Posterior vena cava (tissue), 2 donors: Measurements from ENCODE around the gene CENPC. TPM values are rescaled to one million over a fixed set of nuclear protein-coding genes. Genes with fewer than 3 reads are reported as not detected.
A peak's percentile ranks its signal among the peaks of the same experiment; 100 is the strongest.

Source experiments
- DNase-seq: peaks from one replicate; pipeline ENCODE4 v3.0.0-alpha.2; 2020; ENCODE audit warnings: low spot score
- intact Hi-C, 2 donors: fragments of 100-400 bp; cut with DNase I; formaldehyde crosslinking; loops; one replicate each; pipeline versions ENCODE4 v1.14.1 to v1.14.2; 2022 to 2023
- long read RNA-seq, 2 donors: library from polyadenylated mRNA; unstranded; transcript quantifications; one replicate each; pipeline ENCODE4 v2.0.0, GENCODE V29; 2020 to 2021
- total RNA-seq, 2 donors: library from RNA; stranded (reverse); fragmentation: NEBNext Ultra II Directional; extraction: Animal tissue kit (Norgen Biotek cat#: 25700); gene quantifications; one replicate each; pipeline ENCODE4 v1.2.1, GENCODE V29; 2021
- donor health status: DM: yes; HTN: yes; CAD: no.
- donor health status: DM: yes; HTN: yes; CAD: no.

Gene CENPC
- total RNA-seq, result 10 to 100 TPM; 18.3 to 20.1 TPM
- long read RNA-seq, donor 1, full-length matches to known transcripts, result 1 of 3 reads
- long read RNA-seq, donor 1, partial matches to known transcripts, result 1 of 3 reads
- long read RNA-seq, donor 1, other reads (novel, unspliced or antisense), result 1 of 3 reads
- long read RNA-seq, donor 2, partial matches to known transcripts, result 16 of 17 reads
- long read RNA-seq, donor 2, other reads (novel, unspliced or antisense), result 1 of 17 reads

GRCh38 chr4:67545199-67546003 lies at the start of gene CENPC:
TSS of gene CENPC (minus strand) at chr4:67545503. CDS start at chr4:67545355, 148 bp downstream.
- intact Hi-C loops, result no loop called here
- DNase-seq, result peak; percentile 99

DNA sequence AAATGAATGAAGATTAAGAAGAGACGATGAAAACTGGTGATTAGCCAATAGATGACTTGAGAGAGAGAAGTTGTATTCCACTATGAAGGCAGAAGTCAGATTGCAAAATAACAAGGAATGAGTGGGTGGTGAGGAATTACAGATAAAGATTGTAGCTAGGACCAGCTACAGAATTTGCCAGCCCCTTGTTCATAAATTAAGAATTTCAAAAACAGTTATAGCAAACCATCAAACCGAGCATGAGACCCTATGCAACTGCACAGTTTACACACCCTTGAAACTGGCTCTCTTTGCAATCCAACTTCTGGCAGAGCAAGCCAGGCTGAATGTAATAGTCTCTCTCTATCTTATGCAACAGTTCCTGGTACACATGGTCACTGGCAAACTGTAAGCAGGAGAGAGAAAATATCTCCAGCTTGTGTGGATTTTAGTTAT lies 48.5 kb upstream of the CENPC start:
- intact Hi-C loops, result no loop called here
- DNase-seq, result no peak

- no peak for DNase-seq
Measured at GRCh38 chr4:67587156-67587555, 41.9 kb upstream of the CENPC start.

DNA sequence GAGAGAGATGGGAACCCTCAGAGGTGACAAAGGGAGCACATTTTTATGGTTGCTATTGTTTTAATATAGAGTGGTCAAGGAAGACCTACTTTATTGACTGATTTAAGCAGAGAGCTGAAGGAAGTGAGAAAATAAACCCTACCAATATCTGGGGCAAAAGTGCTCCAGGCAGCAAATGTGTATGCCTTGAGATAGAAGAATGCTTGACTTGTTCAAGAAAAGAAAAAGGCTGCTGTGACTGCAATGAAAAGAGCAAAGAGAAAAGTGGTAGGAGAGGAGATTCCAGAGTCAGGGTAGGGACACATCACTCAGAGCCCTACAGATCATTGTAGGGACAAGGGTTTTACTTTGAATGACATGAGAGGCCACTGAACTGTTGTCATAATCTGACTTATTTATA lies 39.2 kb upstream of the CENPC start:
- DNase-seq, result no peak
- intact Hi-C loops, result no loop called here

More at GRCh38 chr4:67587156-67587555, 41.9 kb upstream of the CENPC start:
- intact Hi-C loops, result no loop called here

DNA sequence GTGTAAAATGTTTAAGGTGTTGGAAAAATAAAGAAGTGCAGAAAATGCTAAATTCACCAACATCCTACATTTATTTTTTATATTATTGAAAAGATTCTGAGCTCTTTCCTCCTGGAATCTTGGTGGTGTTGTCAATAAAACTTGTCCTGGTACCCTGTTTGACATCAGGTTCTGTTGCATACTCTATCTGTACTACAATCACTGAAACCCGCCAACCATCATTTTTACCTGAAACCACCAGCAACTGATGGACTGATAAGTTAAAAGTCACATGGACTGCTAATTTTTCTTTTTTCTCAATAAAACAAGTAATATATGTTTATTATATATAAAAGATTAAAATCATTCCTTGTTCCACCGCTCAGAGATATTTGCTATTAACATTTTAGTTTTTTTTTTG lies 36.6 kb upstream of the CENPC start:
- intact Hi-C loops, result no loop called here
- no peak for DNase-seq

GRCh38 chr4:67581208-67581857 lies 36.0 kb upstream of the CENPC start:
- no peak for DNase-seq
- intact Hi-C loops, result no loop called here

DNA sequence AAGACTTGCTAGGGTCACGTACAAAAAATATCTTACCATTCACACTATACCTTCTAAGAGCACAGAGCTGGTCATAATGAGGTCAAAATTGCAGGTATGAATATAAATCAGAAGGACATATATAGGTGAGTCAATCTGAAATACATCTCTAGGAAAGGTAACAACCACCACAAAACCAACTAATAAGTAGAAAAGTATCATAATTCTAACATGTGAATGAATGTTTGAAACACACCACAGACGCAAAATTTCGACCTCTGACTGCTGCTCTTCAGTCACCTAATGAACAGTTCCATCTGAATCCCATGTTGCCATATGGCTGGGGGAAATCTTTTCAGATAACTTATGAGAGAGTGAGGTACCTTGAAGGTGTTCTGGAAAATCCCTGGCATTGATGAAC lies 35.3 kb upstream of the CENPC start:
- intact Hi-C loops, result no loop called here
- no peak for DNase-seq

DNA sequence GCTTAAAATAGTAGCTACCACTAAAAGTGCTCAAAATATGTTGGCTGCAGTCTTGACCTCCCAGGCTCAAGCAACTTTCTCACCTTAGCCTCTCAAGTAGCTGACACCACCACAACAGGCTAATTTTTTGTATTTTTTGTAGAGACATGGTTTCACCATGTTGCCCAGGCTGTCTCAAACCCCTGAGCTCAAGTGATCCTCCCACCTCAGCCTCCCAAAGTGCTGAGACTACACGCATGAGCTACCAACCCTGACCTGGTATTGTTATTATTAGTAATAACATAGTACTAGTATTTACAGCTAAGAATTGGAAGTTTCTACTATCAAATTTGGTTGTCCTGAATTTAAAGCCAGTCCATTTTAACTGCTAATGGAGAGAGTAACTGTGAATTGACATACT lies 31.2 kb upstream of the CENPC start:
- DNase-seq, result no peak
- intact Hi-C loops, result no loop called here

DNA sequence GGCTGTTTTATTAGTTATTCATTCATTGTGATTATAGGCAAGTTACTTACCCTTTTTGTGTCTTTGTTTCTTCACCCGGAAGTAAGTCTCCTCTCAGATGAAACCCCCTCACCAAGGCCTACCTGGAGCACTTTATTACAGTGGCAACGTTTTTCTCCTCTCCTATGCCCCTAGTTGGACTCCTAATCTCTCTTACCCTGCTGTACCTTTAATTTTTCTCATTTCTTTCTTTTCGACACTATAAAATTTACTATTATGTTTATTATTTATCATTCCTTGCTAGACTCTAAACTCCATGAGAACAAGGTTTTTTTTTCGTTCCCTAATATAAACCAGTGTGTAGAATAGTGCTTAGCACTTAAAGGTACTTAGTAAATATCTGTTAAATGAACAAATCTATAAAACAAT lies 30.8 kb upstream of the CENPC start:
- intact Hi-C loops, result no loop called here
- no peak for DNase-seq

DNA sequence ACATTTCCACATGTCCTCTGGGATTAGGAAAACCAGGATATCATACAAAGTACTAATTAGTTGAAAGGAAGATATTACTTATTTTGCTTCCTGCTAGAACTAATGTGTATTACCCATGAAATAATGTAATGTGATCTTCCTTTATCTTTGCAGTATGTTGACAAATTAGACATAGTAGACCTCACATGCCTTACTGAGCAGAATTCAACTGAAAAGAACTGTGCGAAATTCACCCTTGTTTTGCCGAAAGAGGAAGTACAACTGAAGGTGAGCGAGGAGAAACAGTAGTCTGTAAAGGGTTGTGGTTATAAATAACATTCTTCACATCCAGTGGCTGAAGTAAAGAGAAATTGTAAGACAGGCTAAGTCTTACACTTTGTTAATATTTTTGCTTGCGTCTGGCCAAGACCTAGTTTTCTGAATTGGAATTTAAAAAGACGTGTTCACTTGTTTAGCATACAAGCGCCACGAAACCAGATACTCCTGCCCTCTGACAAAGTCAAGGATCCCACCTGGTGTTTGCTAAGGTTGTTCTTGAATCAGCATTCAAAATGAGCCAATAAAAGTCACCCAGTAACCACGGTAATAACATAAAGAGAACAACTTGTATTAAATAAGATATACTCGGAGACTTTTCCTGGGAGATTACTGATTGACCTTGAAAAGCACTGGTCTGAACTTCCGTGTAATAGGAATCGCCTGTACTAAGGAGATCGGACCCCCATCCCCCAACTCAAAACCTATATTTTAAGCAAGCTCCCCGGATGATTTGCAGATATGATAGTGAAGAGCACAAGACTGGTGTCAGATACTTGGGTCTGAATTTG lies 30.1 kb upstream of the CENPC start:
- intact Hi-C loops, result no loop called here
- DNase-seq, result no peak

DNA sequence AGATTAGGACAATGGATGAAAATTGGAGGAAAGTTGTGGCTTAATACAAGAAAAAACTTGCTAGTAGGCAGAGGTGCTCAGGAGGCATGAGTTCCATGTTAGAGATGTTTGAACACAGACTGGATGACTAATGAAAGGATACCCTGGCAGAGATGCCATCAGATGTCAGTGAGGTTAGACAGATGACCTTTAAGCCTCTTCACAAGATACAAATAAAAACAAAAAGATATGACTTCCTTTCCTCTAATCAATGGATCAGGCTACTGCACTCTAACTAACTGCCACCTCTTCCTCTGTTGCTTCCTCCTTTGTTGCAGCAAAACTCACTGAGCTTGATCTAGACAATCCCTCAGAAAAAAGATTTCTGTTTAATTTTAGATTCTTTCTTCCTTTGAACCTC lies 27.9 kb upstream of the CENPC start:
- no peak for DNase-seq
- intact Hi-C loops, result no loop called here

DNA sequence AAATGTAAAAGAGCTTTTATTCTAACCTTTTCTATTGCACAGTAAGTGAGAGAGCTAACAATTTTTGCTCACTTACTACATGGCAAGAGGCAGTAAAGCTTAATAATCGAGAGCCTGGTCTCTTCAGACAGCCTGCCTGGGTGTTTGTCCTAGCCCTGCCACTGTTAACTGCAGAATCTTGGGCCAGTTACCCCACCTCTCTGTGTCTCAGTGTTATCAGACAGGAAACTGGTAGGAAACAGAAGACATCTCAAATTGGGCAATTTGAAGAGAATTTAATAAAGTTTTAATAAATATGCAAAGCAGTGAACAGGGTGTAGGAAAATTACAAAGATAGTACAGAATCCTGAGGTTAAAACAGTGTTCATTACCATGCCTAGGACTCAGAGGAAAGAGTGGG lies 26.7 kb upstream of the CENPC start:
- intact Hi-C loops, result no loop called here

DNA sequence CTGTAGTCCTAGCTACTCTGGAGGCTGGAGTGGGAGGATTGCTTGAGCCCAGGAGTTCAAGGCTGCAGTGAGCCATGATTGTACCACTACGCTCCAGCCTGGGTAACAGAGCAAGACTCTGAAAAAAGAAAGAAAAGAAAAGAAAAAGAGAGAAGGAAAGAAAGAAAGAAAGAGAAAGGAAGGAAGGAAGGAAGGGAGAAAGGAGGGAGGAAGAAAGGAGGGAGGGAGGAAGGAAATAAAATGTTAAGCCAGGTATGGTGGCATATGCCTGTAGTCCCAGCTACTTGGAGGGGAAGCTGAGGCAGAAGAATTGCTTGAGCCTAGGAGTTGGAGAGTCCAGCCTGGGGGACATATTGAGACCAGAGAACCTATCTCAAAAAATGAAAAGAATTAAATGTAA lies 25.2 kb upstream of the CENPC start:
- intact Hi-C loops, result no loop called here
- no peak for DNase-seq

More for the DNA sequence above, 26.7 kb upstream of the CENPC start:
- no peak for DNase-seq

- no peak for DNase-seq
- intact Hi-C loops, result no loop called here
Measured at GRCh38 chr4:67568820-67569219, 23.5 kb upstream of the CENPC start.

DNA sequence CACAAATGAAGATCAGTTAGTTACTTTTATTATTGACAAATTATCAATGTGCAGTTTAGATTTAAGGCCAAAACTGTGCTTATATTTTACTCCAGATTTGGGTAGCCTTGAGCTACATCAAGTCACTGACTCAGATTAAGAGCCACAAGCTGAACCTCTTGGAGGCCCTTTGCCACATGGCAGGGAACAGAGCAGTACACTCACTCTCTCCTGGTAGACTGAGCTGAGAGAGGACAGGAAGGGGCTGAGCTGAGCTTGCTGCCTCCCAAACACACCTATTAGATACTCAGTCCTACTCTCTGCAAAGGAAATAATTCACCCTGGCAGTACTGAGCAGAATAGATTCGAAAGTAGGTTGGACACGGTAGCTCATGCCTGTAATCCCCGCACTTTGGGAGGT lies 21.0 kb upstream of the CENPC start:
- no peak for DNase-seq
- intact Hi-C loops, result no loop called here

- intact Hi-C loops, result no loop called here
- DNase-seq, result no peak
Measured at GRCh38 chr4:67565284-67565683, 20.0 kb upstream of the CENPC start.

DNA sequence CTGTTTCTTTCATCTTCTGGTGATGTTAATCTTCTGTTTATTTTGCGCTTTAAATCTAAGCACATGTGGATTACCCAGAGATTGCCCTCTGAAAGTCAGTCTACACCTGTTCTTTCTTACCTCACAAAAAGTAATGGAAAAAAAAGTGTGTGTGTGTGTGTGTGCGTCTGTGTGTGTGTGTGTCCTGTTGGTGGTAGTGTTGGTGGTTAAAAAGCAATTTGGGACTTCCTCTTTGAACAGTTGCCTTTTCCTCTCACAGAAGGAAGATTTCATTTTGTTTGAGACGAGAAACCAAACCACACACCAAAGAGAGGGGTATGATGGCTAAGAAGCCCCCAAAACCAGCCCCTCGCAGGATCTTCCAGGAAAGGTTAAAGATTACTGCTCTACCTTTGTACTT lies 13.2 kb upstream of the CENPC start, which contains the start of gene STAP1:
Gene STAP1, plus strand, starts transcription at position 235 of the 400 bp plus-strand sequence. Its CDS starts 83 bp downstream, at position 318.
- no peak for DNase-seq
- intact Hi-C loops, result no loop called here

DNA sequence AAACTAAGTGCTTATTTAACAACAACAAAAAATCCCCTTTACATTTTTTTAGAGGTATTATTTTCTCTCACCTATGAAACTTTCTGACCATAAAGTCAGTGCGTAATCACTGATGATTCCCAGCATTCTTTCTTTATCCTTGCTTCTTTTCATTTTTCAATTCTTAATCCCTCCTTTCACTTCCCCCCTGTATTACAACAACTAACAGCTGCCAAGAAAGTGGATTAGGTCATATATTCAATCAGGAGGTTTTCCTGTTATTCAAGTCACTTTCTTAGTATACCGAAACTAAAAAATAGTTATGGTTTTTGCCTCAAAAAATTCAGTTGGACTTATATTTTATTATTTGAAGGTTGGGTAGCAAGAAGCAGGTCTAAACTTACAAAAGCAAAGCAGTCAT lies 11.1 kb upstream of the CENPC start:
- intact Hi-C loops, result no loop called here

GRCh38 chr4:67555447-67555846 lies 10.1 kb upstream of the CENPC start:
- intact Hi-C loops, result no loop called here
- no peak for DNase-seq

More for the DNA sequence above, 11.1 kb upstream of the CENPC start:
- no peak for DNase-seq
